Stimulated activated naive CD4-positive, alpha-beta T cell treated with Interleukin-2 at 50 U/mL for 16 hours (primary cell): ENCODE data around the gene ARHGEF7.

Experiments
- DNase-seq: peaks from one replicate; lab custom pipeline; 2025; lab: John Stamatoyannopoulos, UW

Gene ARHGEF7

GRCh38 chr13:111132948-111133347 lies 17.8 kb downstream of the ARHGEF7 start:
- DNase-seq: no peak

- DNase-seq: no peak
Measured at GRCh38 chr13:111139452-111139851, 24.3 kb downstream of the ARHGEF7 start.

GRCh38 chr13:111139873-111140561 lies 24.9 kb downstream of the ARHGEF7 start:
- DNase-seq: no peak

- no peak for DNase-seq
Measured at GRCh38 chr13:111140562-111141105, 25.5 kb downstream of the ARHGEF7 start.

GRCh38 chr13:111142472-111142871 lies 27.4 kb downstream of the ARHGEF7 start:
- DNase-seq: no peak

- no peak for DNase-seq
Measured at GRCh38 chr13:111143865-111144540, 28.9 kb downstream of the ARHGEF7 start.

GRCh38 chr13:111145071-111145470 lies 30.0 kb downstream of the ARHGEF7 start:
- DNase-seq: no peak

GRCh38 chr13:111145506-111145905 lies 30.4 kb downstream of the ARHGEF7 start:
- DNase-seq: no peak

GRCh38 chr13:111152844-111153243 lies 37.7 kb downstream of the ARHGEF7 start:
- DNase-seq: no peak

- peak; percentile 89 for DNase-seq
Measured at GRCh38 chr13:111153279-111153976, 38.3 kb downstream of the ARHGEF7 start.

- peak; percentile 66 for DNase-seq
Measured at GRCh38 chr13:111153977-111154332, 38.8 kb downstream of the ARHGEF7 start.

- no peak for DNase-seq
Measured at GRCh38 chr13:111156421-111156820, 41.3 kb downstream of the ARHGEF7 start.

GRCh38 chr13:111158136-111158805 lies 43.2 kb downstream of the ARHGEF7 start:
- no peak for DNase-seq

- no peak for DNase-seq
Measured at GRCh38 chr13:111159362-111160320, 44.5 kb downstream of the ARHGEF7 start.

GRCh38 chr13:111160648-111161047 lies 45.5 kb downstream of the ARHGEF7 start:
- DNase-seq: no peak

GRCh38 chr13:111161601-111162600 lies 46.8 kb downstream of the ARHGEF7 start:
- no peak for DNase-seq

GRCh38 chr13:111165241-111166010 lies 50.3 kb downstream of the ARHGEF7 start:
- DNase-seq: no peak

GRCh38 chr13:111166882-111167675 lies 52.0 kb downstream of the ARHGEF7 start:
- no peak for DNase-seq
